NCI-H526 (cell line): Measurements from ENCODE around the gene WNT1.

Source experiments
- DNase-seq, 2 experiments: peaks; one replicate each; lab custom pipeline; 2025; lab: John Stamatoyannopoulos, UW

Gene WNT1

GRCh38 chr12:48980953-48981756 lies 3.0 kb downstream of the WNT1 start:
- peak in 1 of 2 experiments; percentile 52 for DNase-seq

GRCh38 chr12:48981757-48982157 lies 3.6 kb downstream of the WNT1 start:
- DNase-seq = no peak

GRCh38 chr12:48982397-48983080 lies 4.4 kb downstream of the WNT1 start:
- no peak for DNase-seq

- DNase-seq = no peak
These were observed 7.4 kb downstream of the WNT1 start for GRCh38 chr12:48985475-48985897.

DNA sequence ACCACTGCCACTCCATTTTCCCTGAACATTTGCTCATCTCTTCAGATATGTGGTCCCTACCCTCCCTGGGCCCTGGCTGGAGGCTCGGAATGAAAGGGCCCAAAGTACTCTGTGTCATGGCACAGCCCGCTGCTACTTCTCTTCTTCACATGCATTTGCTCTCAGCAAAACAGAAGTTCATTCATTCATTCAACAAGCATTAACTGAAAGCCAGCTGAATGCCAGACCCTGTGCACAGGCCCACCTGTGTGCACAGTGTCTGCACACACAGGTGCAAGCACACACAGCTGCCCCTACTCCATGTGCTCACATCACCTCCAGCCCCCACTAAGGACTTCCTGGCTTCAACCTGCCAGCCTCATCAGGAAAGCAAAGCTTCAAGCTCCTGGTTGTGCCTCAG lies 7.8 kb downstream of the WNT1 start:
- no peak for DNase-seq

DNA sequence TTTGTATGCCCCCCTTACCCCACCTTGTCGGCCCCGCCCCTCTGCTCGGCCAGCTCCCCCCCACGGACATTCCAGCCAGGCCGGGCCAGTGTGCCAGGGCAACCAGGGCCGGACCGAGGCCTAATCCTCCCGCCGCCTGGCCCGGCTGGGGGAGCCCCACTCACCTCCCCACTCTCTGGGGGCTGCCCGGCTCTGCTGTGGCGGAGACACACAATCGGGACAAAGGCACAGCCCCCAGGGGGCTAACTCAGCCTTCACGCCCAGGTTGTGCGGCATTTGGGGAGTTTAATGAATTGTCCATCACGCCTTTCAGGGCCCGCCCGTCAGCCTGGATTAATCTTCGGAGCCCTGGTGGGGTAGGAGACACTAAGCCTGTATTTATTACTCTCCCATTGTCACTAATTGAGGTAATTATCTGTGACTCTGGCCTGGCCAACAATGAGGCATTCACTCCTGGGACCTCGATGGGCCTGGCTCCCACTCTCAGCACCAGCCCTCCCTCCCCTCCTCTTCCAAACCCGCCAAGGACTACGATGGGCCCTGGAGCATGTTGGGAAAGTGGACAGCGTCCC lies 8.7 kb downstream of the WNT1 start:
- DNase-seq = no peak

- peak in 1 of 2 experiments; percentile 57 for DNase-seq
These were observed 10.0 kb downstream of the WNT1 start for GRCh38 chr12:48988030-48988649.

- peak in 1 of 2 experiments; percentile 36 for DNase-seq
These were observed 12.4 kb downstream of the WNT1 start for GRCh38 chr12:48990552-48990951.

DNA sequence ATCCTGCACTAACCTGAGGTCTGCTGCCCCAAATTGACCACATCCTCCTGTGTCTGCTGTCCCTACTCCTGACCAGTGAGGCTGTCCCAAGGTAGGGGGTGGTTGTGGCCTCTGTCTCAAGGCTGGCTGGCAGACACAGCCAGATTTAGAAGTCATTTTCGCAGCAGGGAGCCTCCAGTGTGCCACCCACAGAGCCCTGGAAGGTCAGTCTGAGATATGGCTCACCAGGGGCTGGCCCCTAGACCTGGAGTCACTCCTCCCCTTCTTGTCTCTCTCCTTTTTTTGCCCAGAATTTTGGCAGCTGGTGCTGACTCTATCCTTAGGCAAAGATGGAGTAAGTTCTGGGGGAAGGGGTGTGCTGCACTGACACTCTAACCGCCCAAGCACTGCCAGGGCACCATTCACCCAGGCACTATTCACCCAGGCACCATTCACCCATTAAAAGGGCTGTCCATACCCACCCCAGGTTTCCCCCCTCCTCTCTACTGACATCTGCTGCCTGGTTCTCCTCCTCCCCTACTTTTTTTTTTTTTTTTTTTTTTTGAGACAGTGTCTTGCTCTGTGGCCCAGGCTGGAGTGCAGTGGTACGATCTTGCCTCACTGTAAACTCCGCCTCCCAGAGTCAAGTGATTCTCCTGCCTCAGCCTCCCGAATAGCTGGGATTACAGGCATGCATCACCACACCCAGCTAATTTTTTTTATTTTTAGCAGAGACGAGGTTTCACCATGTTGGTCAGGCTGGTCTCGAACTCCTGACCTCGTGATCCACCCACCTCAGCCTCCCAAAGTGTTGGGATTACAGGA lies 13.3 kb downstream of the WNT1 start:
- no peak for DNase-seq

GRCh38 chr12:48993787-48994186 lies 15.7 kb downstream of the WNT1 start:
- DNase-seq = no peak

DNA sequence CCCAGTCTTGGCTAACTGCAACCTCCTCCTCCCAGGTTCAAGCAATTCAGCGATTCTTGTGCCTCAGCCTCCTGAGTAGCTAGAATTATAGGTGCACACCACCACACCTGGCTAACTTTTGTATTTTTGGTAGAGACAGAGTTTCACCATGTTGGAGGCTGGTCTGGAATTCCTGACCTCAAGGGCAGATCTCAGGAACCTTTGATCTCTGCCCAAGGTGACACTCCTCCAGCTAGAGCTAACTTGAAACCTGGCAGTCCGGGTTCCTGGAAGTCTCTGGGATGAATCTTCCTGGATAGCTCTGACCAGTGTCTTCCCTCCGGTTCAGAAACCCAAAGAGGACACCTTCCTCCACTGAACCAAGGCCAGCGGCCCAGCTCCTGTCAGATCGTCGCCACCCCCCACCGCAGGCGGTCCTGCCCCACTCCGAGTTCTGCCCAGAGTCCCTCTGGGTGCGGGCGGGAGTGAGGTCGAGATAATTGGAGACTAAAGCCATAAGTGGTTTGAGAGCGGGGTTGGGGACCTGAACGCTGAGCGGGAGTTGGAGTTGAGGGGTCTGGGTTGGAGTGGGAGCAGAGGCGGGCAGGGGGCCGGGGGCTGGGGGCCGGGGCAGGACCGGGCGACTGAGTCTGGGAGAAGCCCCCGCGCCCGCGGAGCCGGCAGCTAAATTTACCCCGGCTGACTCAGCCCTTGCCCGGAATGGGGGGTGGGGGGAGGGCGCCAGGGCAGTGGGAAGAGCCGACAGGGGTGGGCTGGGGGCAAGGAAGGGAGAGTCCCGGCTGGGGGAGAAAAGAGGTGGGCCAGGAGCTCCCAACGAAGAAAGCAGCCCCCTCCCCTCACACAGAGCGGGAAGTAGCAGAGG lies 16.3 kb downstream of the WNT1 start:
- no peak for DNase-seq

DNA sequence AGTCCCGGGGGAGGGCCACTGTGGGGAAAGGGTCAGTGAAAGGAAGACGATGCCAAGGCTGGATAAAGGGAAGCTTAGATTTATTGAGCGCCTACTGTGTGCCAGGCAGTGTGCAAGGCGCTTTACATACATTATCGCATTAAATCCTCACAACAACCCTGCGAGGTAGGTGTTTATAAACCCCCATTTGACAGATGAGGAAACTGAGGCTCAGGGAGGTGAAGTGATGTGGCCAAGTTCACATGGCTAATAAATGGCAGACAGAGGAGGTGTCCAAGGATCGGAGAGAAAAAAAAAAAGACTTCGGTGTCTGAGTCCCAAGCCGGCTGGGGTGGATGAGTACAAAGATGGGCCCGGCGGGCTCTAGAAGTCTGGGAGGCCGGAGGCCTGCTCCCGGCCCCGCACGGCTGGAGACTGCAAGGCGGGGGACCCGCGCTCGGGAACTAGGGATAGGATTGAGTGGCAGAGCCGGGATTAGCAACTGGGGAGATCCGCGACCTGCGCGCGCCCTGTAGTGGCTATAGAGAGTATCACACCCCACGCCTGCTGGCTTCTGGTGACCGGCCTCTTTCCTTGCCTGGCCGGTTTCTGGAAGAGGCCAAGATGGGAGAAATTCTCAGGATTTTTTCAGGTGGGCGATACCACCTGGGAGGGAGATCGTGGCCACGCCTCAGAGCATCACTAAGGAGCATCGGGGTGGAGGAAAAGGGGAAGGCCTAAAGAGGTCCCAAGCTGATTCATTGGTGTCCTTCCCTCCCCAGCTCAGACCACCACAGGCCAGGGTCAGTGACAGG lies 17.2 kb downstream of the WNT1 start:
- peak; percentile 51 to 90 for DNase-seq

DNA sequence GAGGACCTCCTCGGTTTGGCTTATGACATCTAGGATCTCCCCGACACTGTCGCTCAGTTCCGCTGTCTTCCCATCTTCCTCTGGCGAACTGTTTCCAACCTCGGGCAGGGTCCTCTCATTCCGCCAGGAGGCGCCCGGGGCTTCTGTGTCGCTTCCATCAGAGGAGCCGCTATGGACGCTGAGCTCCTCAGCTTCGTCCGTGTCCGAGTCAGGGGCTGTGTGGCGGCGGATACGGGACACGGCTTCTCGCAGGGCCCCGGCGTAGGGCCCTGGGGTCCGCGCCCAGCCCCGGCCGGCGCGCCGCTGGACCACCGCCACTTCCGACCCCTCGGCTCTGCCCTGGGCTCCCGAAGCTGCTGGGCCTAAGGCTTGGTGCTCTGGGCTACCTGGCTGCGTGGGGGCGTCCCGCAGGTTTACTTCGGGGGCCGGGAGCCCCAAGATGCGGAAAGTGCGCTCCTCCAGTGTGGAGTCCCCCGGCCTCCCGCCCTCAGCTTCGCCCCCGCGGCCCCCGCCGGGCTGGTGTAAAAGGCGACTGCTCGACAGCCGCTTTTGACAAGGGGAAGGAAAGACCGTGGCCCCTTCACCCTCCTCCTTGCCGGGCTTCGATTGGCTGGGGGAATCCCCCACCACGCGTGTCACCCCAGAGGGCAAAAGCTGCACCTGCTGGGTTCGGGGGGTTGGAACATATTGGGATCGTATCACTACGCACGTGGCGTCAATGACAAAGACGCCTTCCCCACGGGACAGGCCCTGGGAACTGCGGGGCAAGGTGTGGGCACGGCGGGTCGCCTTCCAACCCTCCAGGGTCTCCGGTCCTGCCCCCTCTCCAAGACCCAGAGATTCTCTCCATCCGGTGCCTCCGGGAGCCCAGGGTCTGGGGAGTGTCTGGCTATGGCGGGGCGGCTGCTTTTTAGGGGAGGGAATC lies 18.9 kb downstream of the WNT1 start:
- DNase-seq = peak; percentile 62 to 94

DNA sequence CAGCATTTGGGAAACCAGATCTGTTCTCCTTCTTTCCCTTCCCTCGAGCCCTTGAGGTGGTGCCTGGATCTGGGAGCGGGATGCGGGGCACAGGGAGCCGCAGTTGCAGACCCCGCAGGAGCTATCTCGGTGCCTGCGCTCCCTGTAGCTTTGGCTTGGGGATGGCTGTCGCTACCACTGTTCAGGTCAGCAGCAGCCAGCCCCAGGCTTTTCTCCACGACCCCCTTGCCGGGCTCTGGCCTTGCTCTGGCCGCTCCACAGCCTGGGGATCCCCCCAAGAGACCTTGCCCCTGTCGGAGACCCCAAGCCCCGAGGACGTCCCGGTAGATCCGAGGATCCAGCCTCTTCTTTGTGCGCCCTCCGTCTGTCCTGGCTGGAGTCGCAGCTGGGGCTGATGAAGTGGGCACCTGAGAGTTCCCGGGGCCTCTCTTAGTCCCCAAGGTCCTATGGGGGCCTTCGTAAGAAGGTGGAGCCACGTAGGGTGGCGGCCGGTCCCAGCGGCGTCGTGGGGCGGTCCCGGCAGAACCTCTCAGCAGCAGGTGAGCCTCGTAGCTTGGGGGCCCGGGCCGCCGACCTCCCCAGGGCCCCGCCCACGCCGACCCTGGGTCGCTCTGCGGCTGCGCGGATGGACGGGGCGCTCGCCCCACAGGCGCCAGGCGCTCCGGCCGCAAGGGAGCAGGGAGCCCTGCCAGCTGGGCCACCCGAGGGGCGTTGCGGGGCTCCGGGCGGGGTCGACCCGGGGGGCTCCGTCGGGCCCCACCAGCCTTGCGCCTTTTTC lies 19.8 kb downstream of the WNT1 start:
- DNase-seq = peak in 1 of 2 experiments; percentile 67

DNA sequence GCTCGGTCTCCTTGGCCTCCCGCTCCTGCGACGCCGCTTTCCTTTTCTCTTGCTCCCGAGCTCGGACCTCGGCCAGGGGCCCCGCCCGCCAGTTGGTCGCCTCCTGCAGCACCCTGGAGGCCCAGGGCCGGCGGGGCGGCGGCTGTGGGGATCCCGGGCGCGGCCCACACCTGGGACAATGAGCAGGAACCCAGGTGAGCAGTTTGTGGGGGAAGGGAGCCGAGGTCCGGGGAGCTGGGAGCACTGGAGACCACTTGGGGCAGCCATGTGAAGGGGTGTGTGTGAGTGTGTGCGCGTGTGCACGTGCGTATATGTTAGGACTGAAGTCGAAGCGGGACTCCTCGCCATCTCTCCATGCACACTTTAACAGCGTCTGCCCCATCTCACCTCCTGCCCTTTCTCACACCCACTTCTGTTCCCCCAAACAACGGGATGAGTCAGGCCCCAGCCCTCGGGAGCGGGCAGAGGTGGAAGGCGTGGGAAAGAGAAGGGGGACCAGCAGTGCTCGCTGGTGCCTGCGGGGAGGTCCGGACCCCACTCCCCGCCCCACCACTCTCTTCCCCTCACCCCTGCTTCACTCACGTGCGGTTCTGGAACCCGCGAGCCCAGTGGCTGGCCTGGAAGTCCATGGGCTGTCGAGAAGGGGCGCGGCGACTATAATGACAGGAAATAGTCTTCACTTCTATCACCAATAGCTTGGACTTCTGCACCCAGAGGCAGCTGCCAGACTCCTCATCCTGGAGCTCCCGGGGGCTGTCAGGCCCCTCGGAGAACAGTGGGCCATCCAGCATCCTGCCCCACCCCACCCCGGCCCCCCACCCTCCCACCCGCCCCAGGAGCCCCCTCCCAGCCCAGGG lies 20.6 kb downstream of the WNT1 start:
- DNase-seq = peak in 1 of 2 experiments; percentile 49

DNA sequence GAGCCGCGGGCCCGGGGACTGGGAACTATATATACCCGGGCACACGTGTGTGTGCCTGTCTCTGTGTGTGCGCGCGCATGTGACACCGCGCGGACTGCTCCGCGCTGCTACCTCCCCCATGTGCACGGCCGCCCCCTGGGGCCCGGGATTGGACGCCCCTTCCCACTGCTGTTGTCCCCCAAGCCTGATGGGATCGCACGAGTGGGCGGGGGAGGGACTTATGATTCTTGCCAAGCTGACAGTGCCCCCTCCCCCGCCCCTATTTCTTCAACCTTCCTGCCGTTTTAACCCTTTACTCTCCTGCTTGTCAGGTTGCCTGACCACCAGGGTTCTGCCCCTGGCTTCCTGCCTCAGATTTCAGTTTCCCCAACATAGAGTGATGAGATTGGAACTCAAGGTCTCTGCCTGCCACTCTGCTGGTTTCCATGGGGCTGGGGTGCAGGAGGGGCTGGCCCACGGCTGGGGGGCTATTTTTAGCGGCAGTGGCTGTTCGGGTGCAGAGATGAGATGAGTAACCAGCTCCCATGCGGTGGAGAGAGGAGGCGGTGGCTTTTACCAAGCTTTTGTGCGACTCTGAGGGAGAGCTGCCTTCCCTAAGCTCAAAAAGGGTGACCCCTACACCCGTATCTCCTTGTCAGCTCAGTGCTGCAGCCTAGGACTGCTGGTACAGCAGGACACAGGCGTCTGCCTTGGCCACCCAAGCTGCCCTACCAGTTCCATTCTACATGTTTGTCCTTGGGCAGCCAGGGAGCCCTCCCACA lies 21.4 kb downstream of the WNT1 start, which contains the start of gene DDN:
DDN (minus strand) TSS at position 5 of the 761 bp plus-strand sequence. CDS start 88 bp downstream, outside the sequence.
- peak; percentile 56 to 85 for DNase-seq
